Measurements from ENCODE around the gene FCN2.

- TF ChIP-seq POLR2A (IDR thresholded peaks at IDR 0.05) (no peak), CTCF (IDR thresholded peaks at IDR 0.05 in 8 of 11, conservative IDR thresholded peaks at IDR 0.05 in 3 of 11) (no peak), POLR2AphosphoS5 (IDR thresholded peaks at IDR 0.05) (no peak)
Measured at GRCh38 chr9:134932606-134933005, 52.0 kb downstream of the FCN2 start.
